ENCODE measurements around the gene AFG1L. TPM values are rescaled to one million over a fixed set of nuclear protein-coding genes. Genes with fewer than 3 reads are reported as not detected.

Gene AFG1L
- total and polyA plus RNA-seq, 2 experiments from 2014 or later, result 1.2 to 3.5 TPM

GRCh38 chr6:108274546-108274945 lies 20.3 kb upstream of the AFG1L start:
- Histone ChIP-seq H4K20me1 (ENCODE audit: insufficient read depth) (no peaks in the 10 kb centered on the region), H3K9me2 (ENCODE audit: insufficient read depth) (no peaks in the 10 kb centered on the region), H3K4me1 (ENCODE audit: insufficient read depth) (no peaks in the 10 kb centered on the region), H3K27ac (no peak overlapping the region), H3K27me3 (replicated peaks; ENCODE audit: insufficient read depth) (no peaks in the 10 kb centered on the region), H3K36me3 (ENCODE audit: low read depth) (no peaks in the 10 kb centered on the region), H2AFZ (no peak overlapping the region), H3K4me2 (ENCODE audit: unreplicated experiment) (no peak overlapping the region), H3K9me3 (ENCODE audit: low read depth) (no peaks in the 10 kb centered on the region), H3K4me3 (no peak overlapping the region), H3K9ac (no peak overlapping the region), H3F3A (ENCODE audit: insufficient read depth) (no peaks in the 10 kb centered on the region), H3K79me2 (ENCODE audit: insufficient read depth) (no peaks in the 10 kb centered on the region)
- in situ Hi-C loops (cut with MboI), result no loop called here
- TF ChIP-seq EZH2 (IDR thresholded peaks at IDR 0.05; ENCODE audit: insufficient read depth, poor library complexity, severe bottlenecking) (no peak), EZH2phosphoT487 (IDR thresholded peaks at IDR 0.05; ENCODE audit: insufficient read depth, low read depth) (no peak)
- DNase-seq, result no peak
- 58 to 59% methylated on average over 2 of the region's 2 CpGs for WGBS, 2 experiments (ENCODE audit: low coverage in 1 of 2, low lambda C conversion rate in 2 of 2, missing lambda C conversion rate in 2 of 2)

DNA sequence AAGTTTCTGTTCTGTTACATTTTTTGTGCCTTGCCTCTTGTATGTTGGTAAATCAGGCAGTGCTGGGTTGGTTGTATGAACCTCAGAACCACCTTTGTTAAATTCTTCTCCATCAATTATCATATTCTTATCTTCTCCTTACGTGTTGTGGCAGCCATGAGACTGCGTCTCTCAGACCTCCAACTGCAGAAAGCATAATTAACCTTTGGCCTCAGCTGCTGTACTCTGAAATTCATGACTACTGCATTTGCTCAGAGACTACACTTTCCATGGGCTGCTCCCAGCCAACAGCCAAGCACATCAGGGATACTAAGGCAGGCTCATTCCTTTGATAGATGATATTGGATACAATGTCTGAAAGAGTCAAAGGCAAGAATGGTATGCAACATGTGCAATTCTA lies 18.9 kb upstream of the AFG1L start:
- Histone ChIP-seq H3K4me3 (no peak overlapping the region), H3K4me1 (ENCODE audit: insufficient read depth) (no peaks in the 10 kb centered on the region), H3K9me2 (ENCODE audit: insufficient read depth) (no peaks in the 10 kb centered on the region), H3K79me2 (ENCODE audit: insufficient read depth) (no peaks in the 10 kb centered on the region), H3K9me3 (ENCODE audit: low read depth) (no peaks in the 10 kb centered on the region), H2AFZ (no peak overlapping the region), H4K20me1 (ENCODE audit: insufficient read depth) (no peaks in the 10 kb centered on the region), H3K9ac (no peak overlapping the region), H3K4me2 (ENCODE audit: unreplicated experiment) (no peak overlapping the region), H3K27me3 (replicated peaks; ENCODE audit: insufficient read depth) (no peaks in the 10 kb centered on the region), H3K36me3 (ENCODE audit: low read depth) (no peaks in the 10 kb centered on the region), H3K27ac (no peak overlapping the region), H3F3A (ENCODE audit: insufficient read depth) (no peaks in the 10 kb centered on the region)
- no peak for DNase-seq
- TF ChIP-seq EZH2phosphoT487 (IDR thresholded peaks at IDR 0.05; ENCODE audit: insufficient read depth, low read depth), result no peak
- no peak for TF ChIP-seq EZH2 (IDR thresholded peaks at IDR 0.05; ENCODE audit: insufficient read depth, poor library complexity, severe bottlenecking)
- whole genome bisulfite sequencing, 2 experiments (ENCODE audit: low coverage in 1 of 2, low lambda C conversion rate in 2 of 2, missing lambda C conversion rate in 2 of 2), result 70 to 71% methylated on average over 2 of the region's 2 CpGs
- in situ Hi-C loops (cut with MboI), result no loop called here

DNA sequence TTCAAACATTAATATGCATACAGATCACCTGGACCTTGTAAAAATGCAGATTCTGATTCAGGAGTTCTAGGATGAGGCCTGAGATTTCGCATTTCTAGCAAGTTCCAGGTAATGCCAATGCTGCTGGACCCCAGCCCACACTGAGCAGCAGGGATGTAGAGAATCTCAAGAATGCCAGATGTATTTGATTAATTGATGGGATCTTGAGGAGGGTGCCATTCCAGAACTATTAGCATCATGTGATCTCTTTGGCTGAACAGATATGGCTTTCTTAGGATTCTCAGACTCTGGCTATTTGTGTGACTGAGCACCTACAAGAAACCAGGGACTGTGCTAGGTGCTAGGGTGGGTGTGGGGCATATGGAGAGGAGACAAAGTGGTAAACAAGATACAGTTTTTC lies 17.6 kb upstream of the AFG1L start:
- Histone ChIP-seq H3F3A (ENCODE audit: insufficient read depth) (no peaks in the 10 kb centered on the region), H3K27me3 (replicated peaks; ENCODE audit: insufficient read depth) (no peaks in the 10 kb centered on the region), H3K4me2 (ENCODE audit: unreplicated experiment) (no peak overlapping the region), H4K20me1 (ENCODE audit: insufficient read depth) (no peaks in the 10 kb centered on the region), H3K4me3 (no peak overlapping the region), H3K9me3 (ENCODE audit: low read depth) (no peaks in the 10 kb centered on the region), H2AFZ (no peak overlapping the region), H3K9ac (no peak overlapping the region), H3K36me3 (ENCODE audit: low read depth) (no peaks in the 10 kb centered on the region), H3K79me2 (ENCODE audit: insufficient read depth) (no peaks in the 10 kb centered on the region), H3K4me1 (ENCODE audit: insufficient read depth) (no peaks in the 10 kb centered on the region), H3K27ac (no peak overlapping the region), H3K9me2 (ENCODE audit: insufficient read depth) (no peaks in the 10 kb centered on the region)
- in situ Hi-C loops (cut with MboI), result no loop called here
- DNase-seq, result no peak
- TF ChIP-seq EZH2 (IDR thresholded peaks at IDR 0.05; ENCODE audit: insufficient read depth, poor library complexity, severe bottlenecking) (no peak), EZH2phosphoT487 (IDR thresholded peaks at IDR 0.05; ENCODE audit: insufficient read depth, low read depth) (no peak)
- WGBS, 2 experiments (ENCODE audit: low coverage in 1 of 2, low lambda C conversion rate in 2 of 2, missing lambda C conversion rate in 2 of 2), result 53 to 58% methylated on average over 1 of the region's 1 CpG

- Histone ChIP-seq H3K4me3 (no peak overlapping the region), H3K4me2 (ENCODE audit: unreplicated experiment) (no peak overlapping the region), H3K9me3 (ENCODE audit: low read depth) (no peaks in the 10 kb centered on the region), H3K36me3 (ENCODE audit: low read depth) (no peaks in the 10 kb centered on the region), H2AFZ (no peak overlapping the region), H3K27ac (no peak overlapping the region), H3K27me3 (replicated peaks; ENCODE audit: insufficient read depth) (no peaks in the 10 kb centered on the region), H3F3A (ENCODE audit: insufficient read depth) (no peaks in the 10 kb centered on the region), H3K9ac (no peak overlapping the region), H4K20me1 (ENCODE audit: insufficient read depth) (no peaks in the 10 kb centered on the region), H3K9me2 (ENCODE audit: insufficient read depth) (no peaks in the 10 kb centered on the region), H3K79me2 (ENCODE audit: insufficient read depth) (no peaks in the 10 kb centered on the region), H3K4me1 (ENCODE audit: insufficient read depth) (no peaks in the 10 kb centered on the region)
- DNase-seq, result no peak
- in situ Hi-C loops (cut with MboI), result no loop called here
- WGBS, 2 experiments (ENCODE audit: low coverage in 1 of 2, low lambda C conversion rate in 2 of 2, missing lambda C conversion rate in 2 of 2), result 75 to 77% methylated on average over 4 of the region's 4 CpGs
- TF ChIP-seq EZH2phosphoT487 (IDR thresholded peaks at IDR 0.05; ENCODE audit: insufficient read depth, low read depth) (no peak), EZH2 (IDR thresholded peaks at IDR 0.05; ENCODE audit: insufficient read depth, poor library complexity, severe bottlenecking) (no peak)
These were observed 17.0 kb upstream of the AFG1L start for GRCh38 chr6:108277831-108278230.

DNA sequence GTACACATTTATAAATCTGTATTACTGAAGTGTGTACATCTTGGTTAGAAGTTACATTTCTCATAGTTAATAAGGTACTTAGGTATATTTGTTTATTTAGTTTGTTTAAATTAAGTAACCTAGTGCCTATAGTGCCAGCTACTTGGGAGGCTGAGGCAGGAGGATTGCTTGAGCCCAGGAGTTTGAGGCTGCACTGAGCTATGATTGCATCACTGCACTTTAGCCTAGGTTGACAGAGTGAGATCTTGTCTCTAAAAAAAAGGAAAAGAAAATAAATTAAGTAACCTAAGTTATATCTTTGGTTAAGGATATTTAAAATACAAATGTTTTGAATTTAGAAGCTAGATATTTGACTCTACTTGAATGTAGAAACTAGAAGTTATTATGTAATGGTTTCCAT lies 9.5 kb upstream of the AFG1L start:
- no peak for DNase-seq
- H4K20me1 ChIP-seq (ENCODE audit: insufficient read depth), result no peaks in the 10 kb centered on the region
- in situ Hi-C loops (cut with MboI), result no loop called here
- no peak for TF ChIP-seq EZH2phosphoT487 (IDR thresholded peaks at IDR 0.05; ENCODE audit: insufficient read depth, low read depth)
- no peak for TF ChIP-seq EZH2 (IDR thresholded peaks at IDR 0.05; ENCODE audit: insufficient read depth, poor library complexity, severe bottlenecking)
- no peaks in the 10 kb centered on the region for H3K36me3 ChIP-seq (ENCODE audit: low read depth)
- no peak overlapping the region for H3K9ac ChIP-seq
- no peaks in the 10 kb centered on the region for H3F3A ChIP-seq (ENCODE audit: insufficient read depth)
- no peaks in the 10 kb centered on the region for H3K79me2 ChIP-seq (ENCODE audit: insufficient read depth)
- no peak overlapping the region for H3K27ac ChIP-seq
- H3K4me3 ChIP-seq, result no peak overlapping the region
- H3K4me1 ChIP-seq (ENCODE audit: insufficient read depth), result no peaks in the 10 kb centered on the region
- H3K27me3 ChIP-seq (replicated peaks; ENCODE audit: insufficient read depth), result no peaks in the 10 kb centered on the region
- no peaks in the 10 kb centered on the region for H3K9me3 ChIP-seq (ENCODE audit: low read depth)
- H3K4me2 ChIP-seq (ENCODE audit: unreplicated experiment), result no peak overlapping the region
- H3K9me2 ChIP-seq (ENCODE audit: insufficient read depth), result no peaks in the 10 kb centered on the region
- no peak overlapping the region for H2AFZ ChIP-seq
